T-helper 2 cell (primary cell): Measurements from ENCODE around the gene FAM219A.
"Not testable (repeated sequence)": the region's sequence is repeated elsewhere in the genome, so short reads cannot be mapped to it uniquely, and the experiment has no call there.

ENCODE experiments used
- DNase-seq, 5 experiments: peaks; one replicate each; pipeline versions ENCODE4 v3.0.0 to v3.0.0-alpha.2; 2012 to 2022

The FAM219A gene

DNA sequence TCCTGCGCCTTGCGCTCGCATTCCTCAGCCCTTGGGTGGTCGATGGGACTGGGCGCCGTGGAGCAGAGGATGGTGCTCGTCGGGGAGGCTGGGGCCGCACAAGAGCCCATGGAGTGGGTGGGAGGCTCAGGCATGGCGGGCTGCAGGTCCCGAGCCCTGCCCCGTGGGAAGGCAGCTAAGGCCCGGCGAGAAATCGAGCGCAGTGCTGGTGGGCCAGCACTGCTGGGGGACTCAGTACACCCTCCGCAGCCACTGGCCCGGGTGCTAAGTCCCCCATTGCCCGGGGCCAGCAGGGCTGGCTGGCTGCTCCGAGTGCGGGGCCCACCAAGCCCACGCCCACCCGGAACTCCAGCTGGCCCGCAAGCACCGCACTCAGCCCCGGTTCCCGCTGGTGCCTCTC is 24.4 kb upstream of the FAM219A start:
- DNase-seq, result not testable (repeated sequence)

DNA sequence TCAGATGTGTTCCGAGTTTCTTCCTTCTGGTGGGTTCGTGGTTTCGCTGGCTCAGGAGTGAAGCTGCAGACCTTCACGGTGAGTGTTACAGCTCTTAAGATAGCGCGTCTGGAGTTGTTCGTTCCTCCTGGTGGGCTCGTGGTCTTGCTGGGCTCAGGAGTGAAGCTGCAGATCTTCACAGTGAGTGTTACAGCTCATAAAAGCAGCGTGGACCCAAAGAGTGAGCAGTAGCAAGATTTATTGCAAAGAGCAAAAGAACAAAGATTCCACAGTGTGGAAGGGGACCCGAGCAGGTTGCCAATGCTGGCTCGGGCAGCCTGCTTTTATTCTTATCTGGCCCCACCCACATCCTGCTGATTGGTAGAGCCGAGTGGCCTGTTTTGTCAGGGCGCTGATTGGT is 23.2 kb upstream of the FAM219A start:
- DNase-seq, result not testable (repeated sequence)

DNA sequence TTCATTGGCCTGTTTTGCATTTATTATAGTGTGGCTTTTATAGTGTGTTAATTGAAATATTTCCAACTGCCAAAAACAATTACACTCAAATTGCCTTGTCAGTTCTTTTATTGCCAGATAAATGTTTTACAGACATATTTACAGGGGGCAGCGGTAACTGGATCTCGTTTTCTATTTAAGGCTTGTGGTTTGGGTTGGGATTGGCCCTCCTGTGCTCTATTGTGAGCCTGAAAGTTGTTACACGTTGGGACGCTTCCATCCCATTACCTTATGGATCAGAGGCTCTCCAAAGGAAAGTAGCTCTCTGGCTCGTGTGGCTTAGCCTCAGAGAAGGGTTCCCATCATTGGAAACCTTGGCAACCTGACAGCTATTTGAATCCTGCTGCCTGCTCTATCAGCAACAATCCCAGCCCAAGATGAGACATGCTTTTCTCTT is 21.1 kb upstream of the FAM219A start:
- DNase-seq, result no peak

DNA sequence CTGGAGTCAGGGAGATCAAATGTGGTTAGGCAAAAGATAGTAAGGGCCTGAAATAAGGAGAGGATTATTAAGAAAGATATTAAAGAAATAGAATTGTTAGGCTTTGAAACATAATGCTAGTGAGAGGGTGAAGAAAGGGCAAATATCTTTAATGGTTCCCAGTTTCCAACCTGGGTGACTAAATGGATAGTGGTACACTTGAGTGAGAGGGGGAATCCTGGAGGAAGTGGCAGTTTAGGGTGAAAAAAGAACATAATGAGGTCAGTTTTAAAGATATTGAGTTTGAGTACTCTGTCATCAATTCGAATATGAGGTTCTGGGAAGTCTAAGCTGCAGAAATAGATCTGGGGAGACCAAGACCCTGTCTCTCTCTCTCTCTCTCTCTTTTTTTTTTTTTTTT is 19.2 kb upstream of the FAM219A start:
- no peak for DNase-seq

DNA sequence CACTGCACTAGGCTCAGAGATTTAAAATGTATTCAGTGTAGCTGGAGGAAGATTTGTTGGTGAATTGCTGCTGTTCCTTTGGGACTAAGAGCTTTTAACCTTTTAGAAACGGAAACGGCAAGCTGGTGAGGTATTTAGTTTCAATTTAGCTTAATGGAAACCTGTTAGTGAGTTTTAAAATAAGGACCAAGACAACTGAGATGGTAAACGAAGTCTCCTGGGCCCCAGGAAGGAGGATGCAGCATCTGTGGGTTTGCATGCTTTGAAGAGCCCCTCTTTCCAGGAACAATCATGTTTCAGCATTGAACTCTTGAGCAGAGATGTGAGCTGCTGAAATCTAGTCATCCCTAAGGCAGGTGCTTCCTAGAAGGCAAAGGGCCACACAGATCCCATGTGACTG is 16.7 kb upstream of the FAM219A start:
- no peak for DNase-seq

DNA sequence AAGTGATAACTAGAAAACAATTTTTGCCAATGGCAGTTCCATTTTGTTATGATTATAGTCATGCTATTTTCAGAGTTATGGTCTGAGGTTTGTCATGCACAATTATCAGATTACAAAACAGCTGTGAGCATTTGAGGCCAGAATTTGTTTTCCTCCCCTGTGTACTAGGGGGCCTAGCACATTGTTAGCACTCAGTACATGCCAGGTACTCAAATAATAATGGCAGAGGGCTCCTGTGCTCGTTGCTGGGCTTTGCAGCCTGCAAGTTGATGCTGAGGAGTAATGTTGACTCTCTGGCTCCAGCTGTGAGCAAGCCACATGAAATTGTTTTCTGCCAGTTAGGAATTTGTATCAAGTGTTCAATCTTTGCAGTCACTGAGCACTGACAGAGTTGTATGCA is 7.1 kb upstream of the FAM219A start:
- DNase-seq, result no peak

DNA sequence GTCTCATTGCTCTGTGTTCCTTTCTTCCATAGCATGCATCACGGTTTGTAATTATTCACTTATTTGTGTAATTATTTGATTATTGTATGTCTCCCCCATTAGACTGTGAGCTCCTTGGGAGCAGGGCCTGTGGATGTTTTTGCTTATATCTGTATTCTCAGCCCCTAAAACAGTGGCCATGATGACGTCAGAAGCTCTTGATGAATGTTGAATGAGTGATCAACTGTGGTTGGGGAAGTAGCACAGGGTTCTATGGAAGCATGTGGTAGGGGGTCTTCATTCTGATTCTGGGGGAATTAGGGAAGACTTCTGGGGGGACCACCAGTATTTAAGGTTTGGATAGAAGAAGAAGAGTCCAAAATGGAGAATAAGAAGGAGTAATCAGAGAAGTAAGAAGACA is 6.2 kb upstream of the FAM219A start:
- no peak for DNase-seq

DNA sequence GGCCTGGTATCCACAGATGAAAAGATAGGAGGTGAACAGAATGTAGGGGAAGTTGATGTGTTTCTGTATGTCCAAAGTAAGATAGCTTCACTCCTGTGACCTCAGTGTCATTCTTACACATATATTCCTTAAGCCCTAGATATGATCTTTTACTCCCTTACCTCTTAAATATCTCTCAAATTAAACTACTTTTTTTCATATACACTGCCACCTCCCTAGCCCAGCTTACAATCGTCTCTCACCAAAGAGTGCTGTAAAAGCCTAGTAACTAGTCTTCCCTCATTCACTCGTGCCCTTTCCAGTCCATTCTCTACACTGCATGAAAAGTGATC is 5.5 kb upstream of the FAM219A start:
- no peak for DNase-seq

DNA sequence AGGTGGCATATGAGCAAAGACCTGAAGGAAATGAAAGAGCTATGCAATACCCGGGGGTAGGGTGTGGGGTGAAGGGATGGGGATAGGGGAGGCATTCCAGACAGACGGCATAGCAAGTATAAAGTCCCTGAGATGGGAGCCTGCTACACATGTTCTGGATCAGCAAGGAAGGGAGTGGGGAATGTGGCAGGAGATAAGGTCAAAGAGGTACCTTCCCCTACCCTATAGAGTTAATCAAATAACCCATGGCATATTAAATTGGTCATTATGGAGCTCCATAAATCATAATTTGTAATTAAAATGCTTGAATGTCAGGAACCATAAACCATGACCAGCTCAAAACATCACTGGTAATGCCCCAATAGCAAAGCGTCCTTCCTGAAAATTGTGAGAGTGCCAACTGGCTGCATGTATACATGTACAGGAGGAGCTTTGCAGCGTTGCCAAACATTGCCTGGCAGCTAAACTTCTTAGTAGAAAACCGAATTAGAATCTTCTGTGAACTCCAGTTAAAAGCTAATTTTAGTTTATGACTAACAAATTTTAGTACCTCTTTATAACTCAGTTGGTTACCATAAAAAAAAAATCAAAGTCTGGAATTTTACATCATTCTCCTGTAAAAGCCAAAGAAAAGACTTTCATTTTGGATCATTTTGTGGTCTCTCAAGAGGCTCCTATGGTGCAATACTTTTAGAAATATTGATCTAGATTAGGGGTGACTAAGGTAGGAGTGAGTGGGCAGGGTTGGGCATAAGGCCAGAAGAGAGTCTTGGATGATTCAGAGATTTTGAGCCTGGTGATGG is 4.9 kb upstream of the FAM219A start:
- peak in 2 of 5 experiments; percentile 14 to 56 for DNase-seq

DNA sequence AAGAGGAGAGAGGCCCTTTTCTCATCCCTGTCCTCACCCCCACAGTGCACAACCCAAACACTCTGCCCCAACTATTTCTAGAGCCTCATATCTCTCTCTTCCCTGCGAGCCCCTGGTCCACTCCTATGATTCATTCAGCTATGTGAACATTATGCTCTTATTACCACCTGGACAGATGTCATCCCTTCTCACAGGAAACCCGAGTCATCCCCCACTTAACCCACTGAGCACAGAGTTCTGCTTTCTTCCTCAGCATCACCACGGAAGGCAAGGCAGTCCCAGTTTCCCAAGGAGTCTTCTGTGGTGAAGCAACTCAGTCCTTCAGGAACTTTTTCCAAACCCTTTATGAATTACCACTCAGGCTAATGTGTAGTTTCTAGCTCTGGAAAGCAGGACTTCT is 1.6 kb upstream of the FAM219A start:
- DNase-seq, result no peak

DNA sequence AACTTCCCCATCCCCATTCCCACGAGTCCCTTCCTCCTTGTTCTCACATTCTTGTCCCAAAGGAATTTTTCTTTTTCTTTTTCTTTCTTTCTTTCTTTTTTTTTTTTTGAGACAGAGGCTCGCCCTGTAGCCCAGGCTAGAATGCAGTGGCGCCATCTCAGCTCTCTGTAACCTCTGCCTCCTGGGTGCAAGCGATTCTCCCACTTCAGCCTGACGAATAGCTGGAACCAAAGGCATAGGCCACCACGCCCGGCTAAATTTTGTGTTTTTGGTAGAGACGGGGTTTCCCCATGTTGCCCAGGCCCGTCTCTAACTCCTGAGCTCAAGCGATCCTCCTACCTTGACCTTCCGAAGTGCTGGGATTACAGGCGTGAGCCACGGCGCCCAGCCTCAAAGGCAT is 986 bp upstream of the FAM219A start:
- no peak for DNase-seq

DNA sequence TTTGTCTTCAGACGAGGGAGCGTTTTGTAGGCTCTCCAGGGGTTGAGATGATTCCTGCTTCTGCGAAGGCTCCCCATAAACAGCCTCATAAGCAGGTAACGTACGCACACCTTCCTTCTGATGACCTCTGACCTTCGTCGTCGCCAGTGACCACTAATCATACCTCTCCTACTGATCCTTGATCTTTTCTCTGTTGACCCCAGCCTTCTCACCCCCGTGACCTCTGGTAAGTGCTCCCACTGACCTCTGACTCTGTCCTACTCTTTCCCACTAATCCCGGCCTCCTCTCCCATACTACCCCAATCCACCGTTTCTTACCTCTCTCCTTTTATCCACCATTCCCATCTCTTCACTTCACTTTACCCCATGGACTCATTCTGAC is 580 bp upstream of the FAM219A start:
- no peak for DNase-seq

DNA sequence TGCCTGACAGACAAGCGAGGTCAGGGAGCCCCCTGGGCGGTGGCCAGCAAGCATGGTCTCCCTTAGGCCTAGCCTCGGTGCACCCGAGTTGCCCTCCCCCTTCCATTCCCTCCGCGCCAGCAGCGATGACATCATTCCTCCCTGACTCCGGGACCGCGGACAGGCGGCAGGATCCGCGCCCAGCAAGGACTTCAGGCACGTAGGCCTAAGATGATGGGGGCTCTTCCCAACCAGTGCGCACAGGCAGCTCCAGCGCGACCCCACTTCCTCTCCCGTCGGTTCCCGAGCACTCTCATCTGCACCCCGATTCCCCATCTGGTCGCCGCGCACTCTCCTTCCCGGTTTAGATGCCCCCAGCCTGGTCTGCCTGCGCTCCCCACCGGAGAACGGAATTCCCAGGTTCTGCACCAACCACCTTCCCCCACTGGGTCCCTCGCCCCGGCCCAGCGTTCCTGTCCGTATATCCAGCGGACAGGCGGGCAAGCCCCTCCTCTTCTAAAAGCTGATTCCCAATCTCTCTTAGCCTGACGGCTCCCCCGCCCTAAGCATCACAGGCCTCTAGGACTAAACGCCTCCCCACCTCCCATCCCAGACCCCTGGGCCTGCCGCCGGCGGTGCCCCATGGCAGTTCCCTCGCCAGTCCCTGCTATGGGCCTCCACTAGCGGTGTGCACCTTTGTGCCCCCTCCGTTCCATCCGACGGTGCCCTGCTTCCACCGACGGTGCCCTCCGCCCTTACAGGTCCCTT is 931 bp downstream of the FAM219A start:
- peak in 3 of 5 experiments; percentile 4 to 44 (median 17) for DNase-seq

DNA sequence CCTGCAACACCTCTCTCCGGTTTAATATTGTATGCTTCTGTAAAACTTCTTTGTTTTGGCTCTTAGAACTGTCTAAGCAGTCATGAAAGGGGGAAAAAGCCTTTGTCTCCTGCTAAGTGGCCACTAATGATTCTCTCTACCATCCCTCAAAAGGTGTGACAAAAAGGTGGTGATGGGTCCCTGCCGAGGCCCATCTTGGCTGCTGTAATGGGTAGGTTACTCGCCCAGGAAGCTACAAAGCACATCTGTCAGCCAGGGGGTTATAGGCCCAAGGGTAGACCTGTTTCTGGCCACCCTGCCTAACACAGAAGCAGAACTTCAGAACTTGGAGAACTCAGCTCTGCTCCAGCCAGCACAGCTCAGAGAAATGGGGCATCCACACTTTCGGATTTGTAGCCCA is 1.6 kb downstream of the FAM219A start:
- no peak for DNase-seq

DNA sequence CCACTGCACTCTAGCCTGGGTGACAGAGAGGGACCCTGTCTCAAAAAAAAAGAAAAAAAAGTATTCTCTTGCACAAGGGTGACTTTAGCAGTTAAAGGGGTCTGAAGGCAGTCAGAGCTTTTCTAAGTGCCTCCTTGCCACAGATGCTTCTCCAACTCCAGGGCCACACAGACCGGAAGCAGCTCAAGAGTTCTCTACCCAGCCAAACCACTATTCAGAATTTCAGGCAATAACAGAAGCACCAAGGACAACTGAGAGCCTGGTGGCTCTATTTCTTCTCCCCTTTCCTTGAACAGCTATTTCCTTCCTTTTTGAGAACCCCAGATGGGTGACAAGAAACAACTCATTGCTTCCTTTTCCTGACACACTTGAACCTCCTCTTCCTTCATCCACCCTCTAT is 2.2 kb downstream of the FAM219A start:
- DNase-seq, result no peak

DNA sequence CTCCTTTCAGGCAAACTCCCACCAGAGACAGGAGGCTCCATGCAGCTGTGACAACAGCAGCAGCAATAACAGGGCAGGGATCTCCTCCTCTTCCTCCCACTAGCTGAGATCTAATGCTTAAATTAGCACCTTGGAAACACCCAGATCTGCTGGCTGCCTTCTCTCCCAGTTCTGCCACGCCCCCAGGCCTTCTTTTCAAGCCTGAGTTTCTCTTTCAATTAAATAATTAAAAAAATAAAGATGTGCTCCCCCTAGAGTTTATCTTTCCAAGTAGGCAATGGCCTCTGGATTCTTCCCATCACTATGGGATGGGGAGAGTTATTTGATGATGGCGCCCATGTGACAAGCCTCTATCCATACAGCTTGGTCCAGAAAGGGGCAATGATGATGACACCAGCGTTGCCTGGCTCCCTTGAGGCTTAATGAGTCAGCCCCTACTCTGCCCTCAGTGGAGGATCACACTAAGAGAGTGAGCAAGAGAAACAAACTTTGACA is 3.8 kb downstream of the FAM219A start:
- no peak for DNase-seq

DNA sequence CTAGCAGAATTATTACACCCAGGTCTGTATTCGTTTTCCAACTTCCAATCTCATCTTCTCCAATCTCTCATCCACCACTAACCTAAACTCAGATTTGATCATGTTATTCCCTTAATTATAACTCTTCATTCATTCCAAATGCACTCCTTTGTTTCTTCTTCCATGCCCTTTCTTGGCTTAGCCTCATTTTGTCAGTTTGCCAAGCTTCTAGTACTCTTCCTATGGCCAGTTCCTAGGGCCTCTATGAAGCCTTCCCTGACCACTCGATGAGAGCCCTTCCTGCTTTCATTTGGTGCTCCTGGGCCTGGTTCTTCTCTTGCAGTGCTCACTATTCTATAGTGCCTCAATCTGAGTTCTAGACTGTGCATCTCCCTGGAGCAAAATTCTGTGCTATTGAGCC is 5.8 kb downstream of the FAM219A start:
- no peak for DNase-seq

DNA sequence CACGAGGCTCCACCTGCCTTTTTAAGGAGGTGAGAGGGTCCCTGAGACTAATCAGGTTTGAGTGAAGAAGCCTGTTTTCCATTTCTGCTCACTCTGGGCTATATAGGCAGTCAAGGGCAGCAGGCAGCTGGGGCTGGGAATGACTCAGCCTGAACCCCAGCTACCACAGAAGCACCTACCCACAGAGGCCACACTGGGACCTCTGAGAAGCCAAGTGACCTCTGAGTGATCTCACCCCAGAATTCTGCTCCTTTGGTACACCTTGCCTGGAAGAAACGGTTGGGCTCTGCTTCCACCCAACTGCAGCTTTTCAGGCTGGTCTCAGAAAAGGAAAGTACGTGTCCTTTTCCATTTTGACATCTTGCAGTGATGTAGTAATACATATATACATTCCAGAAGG is 6.8 kb downstream of the FAM219A start:
- DNase-seq, result peak in 1 of 5 experiments; percentile 59

DNA sequence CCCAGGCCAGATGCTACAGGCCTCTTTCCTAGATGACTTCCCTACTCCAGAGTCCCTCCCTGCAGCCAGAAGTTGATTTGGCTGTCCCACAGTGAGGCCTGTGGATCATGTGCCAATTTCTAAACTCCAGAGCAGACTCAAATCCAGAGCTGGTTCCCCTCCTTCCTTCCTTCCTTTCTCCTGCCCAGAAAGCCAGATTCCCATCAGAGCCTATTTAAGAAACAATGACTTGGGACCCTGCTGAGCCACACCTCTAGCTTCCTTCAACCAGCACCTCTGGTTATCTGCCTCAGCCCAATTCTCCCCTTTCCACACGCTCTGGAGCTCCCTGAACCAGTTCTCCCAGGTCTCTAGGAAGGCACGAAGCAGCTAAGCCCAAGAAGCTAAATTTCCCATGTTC is 7.2 kb downstream of the FAM219A start:
- no peak for DNase-seq

DNA sequence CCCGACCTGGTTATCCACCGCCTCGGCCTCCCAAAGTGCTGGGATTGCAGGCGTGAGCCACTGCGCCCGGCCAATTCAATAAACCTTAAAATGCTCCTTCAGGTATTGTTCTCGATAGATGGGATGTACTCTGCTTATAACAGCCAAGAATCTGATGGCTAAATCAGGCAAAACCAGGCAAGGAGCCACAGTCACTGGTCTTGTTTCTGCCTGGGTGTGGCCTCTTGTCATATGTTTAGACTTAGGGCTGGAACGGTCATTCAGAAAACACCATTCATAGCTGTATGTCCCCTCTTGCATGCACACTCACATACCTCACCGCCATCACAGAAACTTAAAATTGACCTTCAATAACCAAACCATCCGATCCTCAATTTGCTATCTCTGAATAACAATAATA is 7.7 kb downstream of the FAM219A start:
- no peak for DNase-seq

DNA sequence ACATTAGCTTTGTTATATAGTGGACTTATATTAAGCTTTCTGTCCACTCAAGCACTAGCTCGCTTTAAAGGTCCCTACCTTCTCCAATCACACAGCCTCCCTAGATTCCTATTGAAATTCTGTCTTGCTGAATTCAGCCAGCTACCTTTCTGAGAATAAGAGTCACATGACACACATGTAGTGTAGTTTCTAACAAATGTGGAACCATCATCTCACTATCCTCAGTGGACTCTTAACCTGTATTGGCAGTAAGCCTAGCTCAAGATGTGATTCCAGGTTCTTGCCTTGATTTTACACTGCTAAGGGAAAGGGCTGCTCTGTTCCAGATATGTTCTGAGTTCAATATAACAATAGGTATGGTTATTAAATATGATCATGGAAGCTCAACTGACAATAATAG is 11.4 kb downstream of the FAM219A start:
- DNase-seq, result no peak

DNA sequence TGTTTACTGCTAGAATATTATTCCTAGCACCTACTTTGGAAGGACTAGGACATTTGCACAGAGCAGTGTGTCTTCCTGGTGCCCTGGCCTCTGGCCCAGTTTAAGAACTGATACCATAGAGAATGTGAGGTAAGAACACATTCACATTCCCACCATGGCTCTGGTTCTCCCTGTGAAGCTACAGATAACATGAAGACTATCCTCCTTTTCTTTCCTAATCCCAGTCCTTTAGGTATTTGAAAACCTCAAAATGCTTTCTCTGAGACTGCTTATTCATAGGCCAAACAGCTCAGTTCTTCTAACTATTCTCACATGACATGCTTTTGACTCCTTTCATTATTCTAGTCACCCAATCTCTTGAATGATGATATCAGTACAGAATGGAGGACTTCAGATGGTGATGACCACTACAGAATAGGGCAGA is 11.9 kb downstream of the FAM219A start:
- no peak for DNase-seq

DNA sequence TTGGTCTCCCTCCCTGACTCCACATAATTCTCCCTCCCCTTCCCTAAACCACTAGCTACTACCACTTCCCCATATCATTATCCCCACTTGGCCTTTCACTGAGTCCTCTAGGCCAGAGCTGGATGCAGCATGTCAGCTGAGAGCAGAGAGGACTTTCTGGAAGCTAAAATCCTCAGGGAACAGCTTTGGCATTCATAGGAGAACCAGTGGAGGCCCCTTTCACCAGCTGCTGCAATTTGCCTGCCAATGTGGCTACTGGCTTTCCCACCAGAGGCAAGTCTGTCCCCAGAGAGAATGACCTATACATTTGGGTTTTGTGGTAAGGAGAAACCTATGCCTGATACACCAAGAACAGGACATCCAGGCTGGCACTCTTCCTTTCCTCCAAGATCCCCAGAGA is 14.4 kb downstream of the FAM219A start:
- no peak for DNase-seq

DNA sequence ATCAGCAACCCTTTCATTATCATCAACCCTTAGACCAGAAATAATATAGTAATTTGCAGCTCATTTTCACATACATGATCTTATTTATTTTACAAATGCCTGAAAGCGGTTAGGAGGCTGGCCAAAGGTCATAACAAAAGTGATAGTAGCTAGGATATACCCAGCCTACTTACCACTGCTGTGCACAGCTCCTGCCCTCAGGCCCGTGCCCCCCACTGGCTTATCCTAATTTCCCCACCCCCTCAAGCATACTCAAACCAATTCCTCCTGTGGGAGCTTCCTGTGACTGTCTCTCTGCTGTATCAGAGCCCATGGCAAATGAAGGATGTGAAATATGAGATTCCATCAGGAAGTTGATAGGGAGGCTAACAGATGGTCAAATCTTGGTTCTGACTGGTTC is 14.8 kb downstream of the FAM219A start:
- DNase-seq, result no peak
